Immature natural killer cell (primary cell): ENCODE measurements around the gene ANO2. TPM values are rescaled to one million over a fixed set of nuclear protein-coding genes. Genes with fewer than 3 reads are reported as not detected.

Source experiments
- DNase-seq, 3 donors: peaks; one replicate each; pipeline ENCODE4 v3.0.0; 2022; ENCODE audit warnings: mixed read lengths in 1 of 3
- H3K27ac Mint-ChIP-seq, 6 donors: one replicate each; pipeline ENCODE4 v1.8.0; 2020; ENCODE audit warnings: mixed read lengths in 6 of 6, mild to moderate bottlenecking in 5 of 6, inconsistent platforms in 4 of 6, moderate library complexity in 3 of 6
- H3K27me3 Mint-ChIP-seq, 3 donors: one replicate each; pipeline ENCODE4 v1.8.0; 2020 to 2021; ENCODE audit warnings: low read depth in 3 of 3, mild to moderate bottlenecking in 3 of 3, mixed read lengths in 3 of 3, moderate library complexity in 3 of 3, inconsistent platforms in 1 of 3
- H3K36me3 Mint-ChIP-seq, 3 donors: one replicate each; pipeline ENCODE4 v1.8.0; 2020; ENCODE audit warnings: mixed read lengths in 3 of 3, inconsistent platforms in 2 of 3, mild to moderate bottlenecking in 2 of 3
- H3K4me1 Mint-ChIP-seq, 2 donors: one replicate each; pipeline ENCODE4 v1.8.0; 2020; ENCODE audit warnings: inconsistent platforms in 2 of 2, mild to moderate bottlenecking in 2 of 2, mixed read lengths in 2 of 2, moderate library complexity in 1 of 2
- H3K4me3 Mint-ChIP-seq, 5 donors: one replicate each; pipeline ENCODE4 v1.8.0; 2020; ENCODE audit warnings: mild to moderate bottlenecking in 5 of 5, mixed read lengths in 5 of 5, inconsistent platforms in 3 of 5, moderate library complexity in 3 of 5
- H3K9me3 Mint-ChIP-seq, 6 donors: one replicate each; pipeline ENCODE4 v1.8.0; 2020; ENCODE audit warnings: mild to moderate bottlenecking in 6 of 6, mixed read lengths in 6 of 6, inconsistent platforms in 4 of 6, moderate library complexity in 3 of 6
- polyA plus RNA-seq, 3 donors: library from polyadenylated mRNA; unstranded; fragments of 300-500 nt; fragmentation: Illumina TruSeq; gene quantifications; one replicate each; pipeline ENCODE4 v1.2.3, GENCODE V29; 2021

ANO2 gene
- polyA plus RNA-seq, 3 donors from 2014 or later: not detected

DNA sequence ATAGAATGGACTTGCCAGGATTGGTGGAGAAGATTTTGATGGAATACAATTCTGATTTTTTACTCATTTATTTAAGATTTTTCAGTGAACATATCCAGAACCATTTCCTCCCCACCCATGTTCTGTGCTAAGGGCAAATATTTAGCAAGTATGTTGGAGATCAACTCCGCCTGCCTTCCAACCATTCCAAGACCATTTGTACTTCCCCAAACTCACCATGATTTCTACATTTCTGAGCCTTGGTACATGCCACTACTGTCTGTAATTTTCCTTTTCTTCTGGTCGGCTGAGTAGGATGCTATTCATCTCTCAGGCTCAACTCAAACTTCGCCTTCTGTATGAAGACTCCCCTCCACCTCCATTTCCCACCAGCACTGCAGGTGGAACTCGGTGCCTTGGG lies 362.5 kb downstream of the ANO2 start:
- no peak overlapping the region for H3K4me3 Mint-ChIP-seq
- H3K9me3 Mint-ChIP-seq: no peaks in the 10 kb centered on the region
- no peaks in the 10 kb centered on the region for H3K4me1 Mint-ChIP-seq
- no peaks in the 10 kb centered on the region for H3K36me3 Mint-ChIP-seq
- DNase-seq: no peak
- H3K27me3 Mint-ChIP-seq: peaks cover 0 to 15% (median 0%) of the 10 kb centered on the region in 3 donors
- no peak overlapping the region for H3K27ac Mint-ChIP-seq

DNA sequence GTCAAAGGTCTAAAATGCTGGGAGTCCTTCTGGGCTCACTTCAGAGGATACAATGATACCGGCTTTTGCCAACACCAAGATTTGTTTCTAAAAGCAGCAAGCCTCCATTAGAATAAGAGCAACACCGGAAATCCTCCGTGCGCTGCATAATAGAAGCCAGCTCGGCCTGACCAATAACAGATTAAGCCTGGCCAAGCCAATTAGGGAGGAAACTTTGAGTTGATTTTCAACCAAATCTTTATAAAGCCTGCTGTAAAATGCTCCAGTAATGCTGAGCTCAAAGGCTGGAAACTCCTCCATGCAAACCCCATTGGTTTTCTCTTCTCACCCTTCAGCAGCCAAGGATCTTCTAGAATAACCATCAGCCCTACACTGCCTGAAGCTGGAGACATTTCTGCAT lies 363.0 kb downstream of the ANO2 start:
- Mint-ChIP-seq H3K9me3 (no peaks in the 10 kb centered on the region), H3K27me3 (peaks cover 0 to 15% (median 2%) of the 10 kb centered on the region in 3 donors), H3K4me3 (no peak overlapping the region), H3K27ac (no peak overlapping the region), H3K4me1 (no peaks in the 10 kb centered on the region), H3K36me3 (no peaks in the 10 kb centered on the region)
- no peak for DNase-seq

DNA sequence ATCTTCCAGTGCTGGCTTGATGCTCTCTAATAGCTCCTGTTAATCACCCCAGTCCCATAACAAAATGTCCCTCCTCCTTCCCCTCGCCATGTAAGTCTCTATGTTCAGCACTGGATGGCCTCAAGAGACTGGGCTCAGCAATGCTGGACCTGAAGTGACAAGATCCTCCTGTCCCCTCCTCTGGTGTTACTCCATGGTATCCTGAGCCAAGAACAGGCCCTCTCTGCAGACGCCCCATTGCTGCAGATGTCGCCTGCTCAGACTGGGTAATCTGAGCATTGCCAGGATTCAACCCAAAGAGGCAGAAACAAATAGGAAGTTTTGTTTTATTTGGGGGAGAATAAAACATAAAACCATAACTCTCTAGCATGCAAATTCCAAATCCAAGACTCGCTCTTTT lies 363.4 kb downstream of the ANO2 start:
- Mint-ChIP-seq H3K27me3 (peaks cover 0 to 15% (median 2%) of the 10 kb centered on the region in 3 donors), H3K36me3 (no peaks in the 10 kb centered on the region), H3K4me3 (no peak overlapping the region), H3K9me3 (no peaks in the 10 kb centered on the region), H3K4me1 (no peaks in the 10 kb centered on the region), H3K27ac (no peak overlapping the region)
- no peak for DNase-seq

DNA sequence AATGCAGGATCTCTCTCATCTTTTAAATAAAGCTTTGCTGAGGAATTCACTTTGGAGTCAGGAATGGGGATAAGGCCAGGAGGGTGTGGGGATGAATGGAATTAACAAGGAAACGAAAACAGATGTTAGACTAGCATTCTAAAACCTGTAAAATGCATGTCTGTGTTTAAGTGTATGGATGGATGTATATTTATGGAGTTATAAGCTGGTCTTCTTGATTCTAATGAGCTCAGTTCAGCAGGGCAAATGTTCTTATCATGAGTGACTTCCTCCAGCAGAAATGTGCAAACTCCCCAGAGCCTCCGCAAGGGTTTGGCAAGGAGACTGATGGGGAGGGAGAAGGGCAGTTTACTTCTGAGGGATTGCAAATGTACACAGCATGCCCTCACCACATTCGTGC lies 364.0 kb downstream of the ANO2 start:
- Mint-ChIP-seq H3K9me3 (no peaks in the 10 kb centered on the region), H3K27me3 (peaks cover 0 to 15% (median 2%) of the 10 kb centered on the region in 3 donors), H3K4me3 (no peak overlapping the region), H3K27ac (no peak overlapping the region), H3K36me3 (no peaks in the 10 kb centered on the region), H3K4me1 (no peaks in the 10 kb centered on the region)
- DNase-seq: no peak

DNA sequence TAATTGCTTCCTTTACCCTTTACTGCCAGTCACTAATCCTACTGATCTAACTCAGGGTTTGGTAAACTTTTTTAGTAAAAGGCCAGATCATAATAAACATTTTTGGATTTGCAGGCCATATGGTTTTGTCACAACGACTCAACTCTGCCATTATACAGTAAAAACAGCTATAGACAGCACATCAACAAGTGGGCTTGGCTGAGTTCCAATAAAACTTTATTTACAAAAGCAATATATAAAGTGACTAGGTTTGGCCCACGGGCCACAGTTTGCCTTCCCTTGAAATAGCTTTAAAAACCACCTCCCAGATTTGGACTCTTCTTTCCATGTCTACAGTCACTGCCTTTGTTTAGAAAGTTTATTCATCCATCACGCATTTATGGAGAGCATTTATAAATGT lies 366.3 kb downstream of the ANO2 start:
- Mint-ChIP-seq H3K4me1 (no peaks in the 10 kb centered on the region), H3K9me3 (no peaks in the 10 kb centered on the region), H3K27ac (no peak overlapping the region), H3K27me3 (peaks cover 2 to 13% (median 2%) of the 10 kb centered on the region in 3 donors), H3K4me3 (no peak overlapping the region), H3K36me3 (no peaks in the 10 kb centered on the region)
- DNase-seq: no peak

DNA sequence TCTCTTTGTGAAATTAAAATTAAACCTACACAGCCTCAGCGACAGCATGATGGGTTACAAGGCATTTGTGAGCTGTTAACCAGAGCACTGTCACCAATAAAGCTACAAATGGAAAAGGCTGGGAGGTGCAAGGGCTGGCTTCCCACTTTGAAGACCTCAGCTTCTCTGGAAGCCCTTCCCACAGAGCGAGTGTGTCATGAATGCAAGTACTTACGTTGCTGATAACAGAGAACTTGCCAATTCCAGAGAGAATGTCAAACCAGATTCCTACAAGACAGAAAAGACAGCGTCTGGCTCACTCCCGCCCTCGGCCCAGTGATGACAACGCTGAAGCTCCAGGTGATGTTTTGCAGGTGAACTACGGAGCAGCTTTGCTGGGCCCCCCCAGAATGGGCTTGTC lies 367.3 kb downstream of the ANO2 start:
- no peak overlapping the region for H3K4me3 Mint-ChIP-seq
- peaks cover 2 to 13% (median 2%) of the 10 kb centered on the region in 3 donors for H3K27me3 Mint-ChIP-seq
- no peaks in the 10 kb centered on the region for H3K4me1 Mint-ChIP-seq
- no peak for DNase-seq
- H3K36me3 Mint-ChIP-seq: no peaks in the 10 kb centered on the region
- no peak overlapping the region for H3K27ac Mint-ChIP-seq
- H3K9me3 Mint-ChIP-seq: no peaks in the 10 kb centered on the region

DNA sequence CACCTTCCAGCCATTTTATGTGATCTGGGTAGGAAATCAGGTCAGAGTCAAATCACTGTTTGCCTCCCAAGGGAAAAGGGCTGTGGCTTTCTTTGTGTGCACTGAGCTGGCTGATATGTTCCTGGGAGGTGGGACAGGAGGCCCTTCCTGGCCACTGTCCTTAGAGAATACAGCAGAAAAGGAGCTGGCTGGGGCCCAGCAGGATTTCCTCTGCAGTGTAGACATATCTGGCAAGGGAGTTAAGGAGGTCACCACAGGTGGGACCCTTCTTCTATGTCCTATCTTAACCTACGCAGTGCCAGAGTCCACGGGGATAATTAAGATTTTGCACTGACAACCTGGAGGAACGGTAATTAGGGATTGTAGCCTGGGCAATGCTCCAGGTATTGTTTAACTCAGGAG lies 367.8 kb downstream of the ANO2 start:
- no peaks in the 10 kb centered on the region for H3K4me1 Mint-ChIP-seq
- peaks cover 2 to 13% (median 3%) of the 10 kb centered on the region in 3 donors for H3K27me3 Mint-ChIP-seq
- no peak overlapping the region for H3K4me3 Mint-ChIP-seq
- H3K27ac Mint-ChIP-seq: no peak overlapping the region
- no peak for DNase-seq
- no peaks in the 10 kb centered on the region for H3K9me3 Mint-ChIP-seq
- no peaks in the 10 kb centered on the region for H3K36me3 Mint-ChIP-seq

DNA sequence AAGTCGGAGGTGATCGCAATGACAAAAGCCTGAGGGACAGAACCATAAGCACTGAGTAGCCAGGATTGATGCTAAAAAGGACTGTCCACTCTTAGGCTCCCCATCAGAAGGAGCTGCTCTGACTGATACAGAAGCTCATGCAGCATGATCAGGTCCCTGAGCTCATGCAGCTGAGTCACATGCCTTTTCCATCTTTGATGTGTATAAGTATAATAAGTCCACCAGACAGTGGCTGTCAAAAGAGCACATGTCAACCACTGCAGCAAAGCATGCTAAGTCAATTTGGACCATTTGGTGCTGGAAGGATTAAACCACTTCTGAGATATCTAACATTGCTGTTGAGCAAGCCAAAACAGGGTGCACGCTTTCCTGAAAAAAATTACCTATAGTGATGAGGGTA lies 369.1 kb downstream of the ANO2 start:
- Mint-ChIP-seq H3K27me3 (peaks cover 2 to 10% (median 3%) of the 10 kb centered on the region in 3 donors), H3K36me3 (no peaks in the 10 kb centered on the region)

DNA sequence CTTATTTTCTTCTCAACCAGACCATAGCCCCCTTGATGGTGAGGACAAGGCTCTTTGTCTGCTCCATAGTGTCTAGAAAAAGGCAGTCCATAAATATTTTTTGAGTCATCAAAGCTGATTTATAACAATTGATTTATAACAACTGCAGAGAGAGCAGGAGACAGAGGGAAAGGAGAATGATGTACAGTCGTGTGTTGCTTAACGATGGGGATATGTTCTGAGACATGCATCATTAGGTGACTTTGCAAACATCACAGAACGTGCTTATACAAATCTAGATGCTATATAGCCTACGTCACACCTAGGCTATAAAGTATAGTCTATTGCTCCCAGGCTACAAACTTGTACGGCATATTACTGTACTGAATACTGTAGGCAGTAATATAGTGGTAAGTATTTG lies 369.8 kb downstream of the ANO2 start:
- no peak overlapping the region for H3K4me3 Mint-ChIP-seq
- H3K27me3 Mint-ChIP-seq: peaks cover 2 to 7% (median 3%) of the 10 kb centered on the region in 3 donors
- no peaks in the 10 kb centered on the region for H3K36me3 Mint-ChIP-seq
- no peak for DNase-seq
- no peaks in the 10 kb centered on the region for H3K9me3 Mint-ChIP-seq
- no peak overlapping the region for H3K27ac Mint-ChIP-seq
- no peaks in the 10 kb centered on the region for H3K4me1 Mint-ChIP-seq

More for the DNA sequence above, 369.1 kb downstream of the ANO2 start:
- H3K27ac Mint-ChIP-seq: no peak overlapping the region
- no peaks in the 10 kb centered on the region for H3K4me1 Mint-ChIP-seq
- DNase-seq: no peak
- H3K4me3 Mint-ChIP-seq: no peak overlapping the region
- no peaks in the 10 kb centered on the region for H3K9me3 Mint-ChIP-seq

DNA sequence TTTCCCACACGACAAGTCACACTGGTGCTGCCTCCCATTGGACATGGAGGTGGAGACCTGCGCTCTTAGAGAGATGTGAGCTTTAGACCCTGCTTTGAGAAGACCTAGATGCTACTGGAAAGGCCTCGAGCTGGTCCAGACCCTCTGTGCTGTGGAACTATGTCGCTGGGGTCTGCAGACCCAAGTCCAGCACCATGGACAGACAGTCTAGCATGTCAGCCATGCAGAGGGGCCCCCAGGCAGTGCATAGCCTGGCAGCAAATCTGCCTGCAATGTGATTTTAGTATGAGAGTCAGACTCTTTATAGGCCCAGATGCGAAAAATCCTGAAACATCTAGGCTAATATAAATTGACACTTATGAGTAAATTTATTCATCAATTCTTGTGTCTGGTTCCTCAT lies 371.7 kb downstream of the ANO2 start:
- no peak overlapping the region for H3K4me3 Mint-ChIP-seq
- H3K36me3 Mint-ChIP-seq: no peaks in the 10 kb centered on the region
- peaks cover 2 to 3% (median 3%) of the 10 kb centered on the region in 3 donors for H3K27me3 Mint-ChIP-seq
- H3K9me3 Mint-ChIP-seq: no peaks in the 10 kb centered on the region
- no peak overlapping the region for H3K27ac Mint-ChIP-seq
- H3K4me1 Mint-ChIP-seq: no peaks in the 10 kb centered on the region
- DNase-seq: no peak

DNA sequence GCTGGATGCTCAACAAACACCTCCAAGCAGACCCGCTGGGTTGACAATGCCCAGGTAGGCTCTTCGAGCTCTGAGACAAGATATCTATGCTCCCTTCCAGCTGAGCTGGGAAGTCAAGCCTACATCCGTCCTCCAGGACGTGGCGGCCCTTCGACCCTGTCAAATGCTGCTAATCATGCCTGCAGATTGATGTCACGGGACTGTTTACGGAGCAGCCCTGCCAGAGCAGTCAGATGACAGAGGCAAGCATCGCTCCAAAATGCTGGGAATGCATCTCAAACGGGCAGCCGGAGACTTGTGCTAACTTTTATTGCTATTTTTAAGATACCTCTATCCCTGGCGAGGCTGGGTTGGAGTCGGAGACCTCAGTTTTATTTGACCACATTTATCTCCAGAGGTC lies 373.9 kb downstream of the ANO2 start:
- DNase-seq: no peak
- Mint-ChIP-seq H3K4me1 (no peaks in the 10 kb centered on the region), H3K27ac (no peak overlapping the region), H3K36me3 (no peaks in the 10 kb centered on the region), H3K9me3 (no peaks in the 10 kb centered on the region), H3K4me3 (no peak overlapping the region), H3K27me3 (peaks cover 4 to 5% (median 4%) of the 10 kb centered on the region in 3 donors)

DNA sequence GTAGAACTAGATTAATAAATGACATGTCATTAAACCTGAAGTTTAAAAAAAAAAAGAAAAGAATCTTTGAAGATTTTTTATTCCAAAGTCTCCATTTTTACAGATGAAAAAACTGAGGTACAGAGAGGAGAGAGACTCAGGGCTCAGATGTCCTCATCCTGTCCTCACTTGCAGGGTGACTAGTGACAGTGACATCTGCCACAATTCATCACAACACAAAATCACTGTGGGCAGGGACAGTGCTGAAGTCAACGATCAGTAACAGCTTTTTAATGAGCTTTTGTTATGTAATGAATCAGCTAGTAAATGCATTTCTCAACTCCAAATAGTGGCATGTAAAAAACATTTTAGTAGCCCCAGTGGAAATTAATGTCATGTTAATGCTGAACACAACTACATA lies 374.6 kb downstream of the ANO2 start:
- Mint-ChIP-seq H3K4me3 (no peak overlapping the region), H3K9me3 (no peaks in the 10 kb centered on the region), H3K27ac (no peak overlapping the region), H3K27me3 (peaks cover 2 to 5% (median 4%) of the 10 kb centered on the region in 3 donors), H3K4me1 (no peaks in the 10 kb centered on the region), H3K36me3 (no peaks in the 10 kb centered on the region)
- DNase-seq: no peak

DNA sequence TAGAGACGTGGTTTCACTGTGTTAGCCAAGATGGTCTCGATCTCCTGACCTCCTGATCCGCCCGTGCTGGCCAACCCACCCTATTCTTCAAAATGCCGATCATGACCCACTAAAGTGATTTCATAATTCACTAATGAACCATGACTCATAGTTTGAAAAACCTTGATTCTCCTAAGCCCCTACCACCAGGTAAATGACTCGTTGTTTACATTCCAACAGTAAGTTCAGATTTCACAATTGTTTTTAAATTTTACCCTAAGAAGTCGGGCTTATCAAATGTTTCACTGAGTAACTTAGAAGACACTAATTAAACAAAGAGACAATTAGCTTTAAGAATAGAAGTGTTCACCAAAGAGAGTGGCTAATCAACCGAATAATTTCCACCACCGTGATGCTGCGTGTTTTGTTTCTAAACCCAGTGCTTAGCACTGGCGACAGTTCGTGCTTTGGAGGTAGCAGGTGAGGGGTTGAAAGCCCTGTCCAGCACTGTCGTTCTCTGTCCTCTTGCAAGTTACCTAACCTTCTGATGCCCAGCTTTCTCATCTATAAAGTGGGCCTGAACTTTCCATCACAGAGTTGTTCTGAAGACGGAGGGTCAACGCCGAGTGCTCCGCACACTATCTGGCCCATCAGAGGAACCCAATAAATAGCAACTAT lies 376.6 kb downstream of the ANO2 start:
- no peak overlapping the region for H3K4me3 Mint-ChIP-seq
- H3K9me3 Mint-ChIP-seq: peaks cover 0 to 1% (median 0%) of the 10 kb centered on the region in 6 donors
- no peaks in the 10 kb centered on the region for H3K4me1 Mint-ChIP-seq
- no peak for DNase-seq
- no peaks in the 10 kb centered on the region for H3K36me3 Mint-ChIP-seq
- no peak overlapping the region for H3K27ac Mint-ChIP-seq
- H3K27me3 Mint-ChIP-seq: peaks cover 4 to 5% (median 5%) of the 10 kb centered on the region in 3 donors

DNA sequence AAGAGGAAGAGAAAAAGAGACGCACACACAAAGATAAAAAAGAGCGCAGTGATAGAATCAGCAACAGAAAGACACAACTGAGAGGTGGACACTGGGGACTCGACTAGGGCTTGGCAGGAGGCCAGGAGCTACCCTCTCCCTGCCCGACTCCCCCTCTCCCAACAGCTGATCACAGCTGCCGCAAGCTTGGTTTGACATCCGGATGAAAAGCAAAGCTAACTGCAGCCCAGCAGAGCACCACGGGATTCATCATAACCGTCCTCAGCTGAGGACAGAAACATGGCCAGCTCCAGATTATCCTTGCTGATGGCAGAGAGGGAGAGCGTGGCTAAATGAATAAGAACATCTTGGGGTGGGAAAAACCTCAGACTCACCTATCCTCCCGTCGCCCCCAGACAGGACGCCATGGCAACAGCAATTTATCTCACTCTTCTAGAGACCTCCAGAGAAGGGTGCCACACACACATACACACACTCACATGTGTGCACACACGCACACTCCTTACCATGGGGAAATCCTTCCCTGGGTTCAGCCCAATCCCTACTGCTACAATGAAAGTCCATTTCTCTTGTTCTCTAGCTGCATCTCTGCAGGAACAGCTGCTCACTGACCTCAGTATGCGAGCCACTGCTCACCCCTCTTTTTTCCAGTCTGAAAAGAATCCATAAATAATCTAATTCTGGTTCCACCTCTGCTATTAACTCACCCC lies 377.9 kb downstream of the ANO2 start:
- Mint-ChIP-seq H3K27me3 (peaks cover 2 to 7% (median 5%) of the 10 kb centered on the region in 3 donors), H3K4me1 (no peaks in the 10 kb centered on the region), H3K36me3 (no peaks in the 10 kb centered on the region), H3K9me3 (peaks cover 0 to 1% (median 0%) of the 10 kb centered on the region in 6 donors), H3K4me3 (no peak overlapping the region), H3K27ac (no peak overlapping the region)
- no peak for DNase-seq
